MCF 10A (cell line): ENCODE measurements around the gene FOXQ1. TPM values are rescaled to one million over a fixed set of nuclear protein-coding genes. Genes with fewer than 3 reads are reported as not detected.

ENCODE experiments used
- BruUV-seq: library from RNA; stranded (reverse); fragments of 400-500 nt; replicated peaks from 2 replicates; lab custom pipeline; 2021; lab: Mats Ljungman, UMichigan
- CTCF ChIA-PET: fragments of 300-600 bp; sonication (Branson Sonifier 250); formaldehyde crosslinking; extraction: SDS; loops from one replicate; lab custom pipeline; 2021; ENCODE audit warnings: antibody characterized with exemption, inconsistent platforms; lab: Yijun Ruan, JAX
- POLR2A ChIA-PET: fragments of 300-600, 350-650 bp; sonication (Branson Sonifier 250); formaldehyde crosslinking; extraction: SDS; loops from one replicate; lab custom pipeline; 2020; ENCODE audit warnings: antibody characterized with exemption, inconsistent platforms; lab: Yijun Ruan, JAX
- DNase-seq: peaks from one replicate; pipeline ENCODE4 v3.0.0-alpha.2; 2018; ENCODE audit not compliant: unreplicated experiment
- H3K27ac Mint-ChIP-seq: one replicate; pipeline ENCODE4 v1.8.0; 2022; ENCODE audit warnings: mild to moderate bottlenecking, low read depth, mixed read lengths; ENCODE audit not compliant: unreplicated experiment
- H3K27me3 Mint-ChIP-seq: one replicate; pipeline ENCODE4 v1.8.0; 2022; ENCODE audit warnings: mixed read lengths; ENCODE audit not compliant: insufficient read depth, unreplicated experiment
- H3K36me3 Mint-ChIP-seq: one replicate; pipeline ENCODE4 v1.8.0; 2022; ENCODE audit warnings: mild to moderate bottlenecking, moderate library complexity, mixed read lengths; ENCODE audit not compliant: insufficient read depth, unreplicated experiment
- H3K4me1 Mint-ChIP-seq: one replicate; pipeline ENCODE4 v1.8.0; 2022; ENCODE audit warnings: mixed read lengths; ENCODE audit not compliant: insufficient read depth, unreplicated experiment
- H3K4me3 Mint-ChIP-seq: one replicate; pipeline ENCODE4 v1.8.0; 2022; ENCODE audit warnings: mild to moderate bottlenecking, moderate library complexity, mixed read lengths; ENCODE audit not compliant: unreplicated experiment
- H3K9me3 Mint-ChIP-seq: one replicate; pipeline ENCODE4 v1.8.0; 2022; ENCODE audit warnings: mixed read lengths; ENCODE audit not compliant: unreplicated experiment
- CTCF ChIP-seq: fragments of 200-600 bp; IDR thresholded peaks from one replicate; pipeline ENCODE4 v1.8.0; 2022; ENCODE audit warnings: antibody characterized with exemption, mild to moderate bottlenecking; ENCODE audit not compliant: unreplicated experiment
- intact Hi-C: fragments of 100-400 bp; cut with micrococcal nuclease; formaldehyde crosslinking; loops from 2 replicates; pipeline ENCODE4 v1.14.1; 2022
- total RNA-seq: library from RNA; stranded (reverse); gene quantifications from 2 replicates; pipeline ENCODE4 v1.2.3, GENCODE V29; 2022

FOXQ1 gene
- total RNA-seq, 1 experiment from 2014 or later = 5.6 TPM

- CTCF ChIA-PET = interaction anchor here (2.0 kb wide), 1 partner anchor 8 kb away, joined by 6 read pairs; no protein-coding TSS in a partner anchor
- no peaks in the 10 kb centered on the region for H3K9me3 Mint-ChIP-seq
Observed at GRCh38 chr6:1322156-1322555, 10.3 kb downstream of the FOXQ1 start.

GRCh38 chr6:1322696-1323219 lies 10.9 kb downstream of the FOXQ1 start:
- no peak for TF ChIP-seq CTCF
- H3K9me3 Mint-ChIP-seq = no peaks in the 10 kb centered on the region
- peak overlapping the region; percentile 14 for H3K4me3 Mint-ChIP-seq
- peaks cover 42% of the 10 kb centered on the region for H3K4me1 Mint-ChIP-seq
- DNase-seq = peak; percentile 37
- H3K36me3 Mint-ChIP-seq = no peaks in the 10 kb centered on the region
- POLR2A ChIA-PET = interaction anchor here (0.6 to 4.8 kb wide), 4 partner anchors 10 to 246 kb away, joined by 3 to 78 read pairs (median 4); partner anchors contain the start of gene FOXQ1
- H3K27me3 Mint-ChIP-seq = no peaks in the 10 kb centered on the region
- CTCF ChIA-PET = interaction anchor here (2.0 kb wide), 1 partner anchor 8 kb away, joined by 6 read pairs; no protein-coding TSS in a partner anchor
- peak overlapping the region; percentile 14 for H3K27ac Mint-ChIP-seq
- BruUV-seq = no TSS peak
- intact Hi-C loops = no loop called here

More at GRCh38 chr6:1322156-1322555, 10.3 kb downstream of the FOXQ1 start:
- Mint-ChIP-seq H3K4me1 (peaks cover 42% of the 10 kb centered on the region), H3K4me3 (peak overlapping the region; percentile 14), H3K27ac (peak overlapping the region; percentile 14), H3K36me3 (no peaks in the 10 kb centered on the region), H3K27me3 (no peaks in the 10 kb centered on the region)
- no peak for TF ChIP-seq CTCF
- DNase-seq = no peak
- intact Hi-C loops = no loop called here
- BruUV-seq = no TSS peak
- POLR2A ChIA-PET = interaction anchor here (0.6 to 4.8 kb wide), 3 partner anchors 9 to 41 kb away, joined by 3 to 78 read pairs (median 4); partner anchors contain the start of gene FOXQ1

- Mint-ChIP-seq H3K4me1 (peaks cover 42% of the 10 kb centered on the region), H3K27ac (peak overlapping the region; percentile 21), H3K4me3 (no peak overlapping the region), H3K27me3 (no peaks in the 10 kb centered on the region), H3K36me3 (no peaks in the 10 kb centered on the region), H3K9me3 (no peaks in the 10 kb centered on the region)
- CTCF ChIA-PET = interaction anchor here (0.6 to 2.3 kb wide), 9 partner anchors 9 to 1122 kb away, joined by 3 to 17 read pairs (median 3); no protein-coding TSS in a partner anchor
- BruUV-seq = no TSS peak
- no peak for TF ChIP-seq CTCF
- POLR2A ChIA-PET = interaction anchor here (0.7 to 4.8 kb wide), 14 partner anchors 9 to 489 kb away, joined by 3 to 78 read pairs (median 4); partner anchors contain the start of gene FOXQ1
- intact Hi-C loops = no loop called here
- DNase-seq = no peak
Observed at GRCh38 chr6:1324936-1325335, 13.0 kb downstream of the FOXQ1 start.
